Smooth muscle cell (in vitro differentiated cells): ENCODE data around the gene LRMDA. TPM values are rescaled to one million over a fixed set of nuclear protein-coding genes. Genes with fewer than 3 reads are reported as not detected.

Experiments
- DNase-seq: peaks from one replicate; lab custom pipeline; 2025; ENCODE audit not compliant: unreplicated experiment; lab: John Stamatoyannopoulos, UW
- H2AFZ ChIP-seq: fragments of 200-600 bp; sonication (generic); 2 replicates; pipeline ENCODE4 v1.6.0; 2016; ENCODE audit warnings: antibody characterized with exemption, low read depth, mild to moderate bottlenecking
- H3F3A ChIP-seq: fragments of 200-600 bp; sonication (generic); 2 replicates; pipeline ENCODE4 v1.6.0; 2017; ENCODE audit warnings: antibody characterized with exemption, low read depth
- H3K27ac ChIP-seq: fragments of 200-600 bp; sonication (generic); 2 replicates; pipeline ENCODE4 v1.5.1; 2016; ENCODE audit warnings: low read depth, mild to moderate bottlenecking
- H3K27me3 ChIP-seq: fragments of 200-600 bp; sonication (generic); 2 replicates; pipeline ENCODE4 v1.6.1; 2016; ENCODE audit warnings: low read depth, mild to moderate bottlenecking
- H3K36me3 ChIP-seq: fragments of 200-600 bp; sonication (generic); 2 replicates; pipeline ENCODE4 v1.5.1; 2016; ENCODE audit warnings: low read depth
- H3K4me1 ChIP-seq: fragments of 200-600 bp; sonication (generic); 2 replicates; pipeline ENCODE4 v1.5.1; 2016; ENCODE audit warnings: low read depth
- H3K4me2 ChIP-seq: fragments of 200-600 bp; sonication (generic); 2 replicates; pipeline ENCODE4 v1.6.0; 2016; ENCODE audit warnings: mild to moderate bottlenecking
- H3K4me3 ChIP-seq: fragments of 200-600 bp; sonication (generic); 2 replicates; pipeline ENCODE4 v1.5.1; 2016; ENCODE audit warnings: mild to moderate bottlenecking
- H3K79me2 ChIP-seq: fragments of 200-600 bp; sonication (generic); 2 replicates; pipeline ENCODE4 v1.6.0; 2016; ENCODE audit warnings: low read depth, mild to moderate bottlenecking
- H3K9ac ChIP-seq: fragments of 200-600 bp; sonication (generic); 2 replicates; pipeline ENCODE4 v1.6.0; 2016; ENCODE audit warnings: low read depth
- H3K9me3 ChIP-seq: fragments of 200-600 bp; sonication (generic); replicated peaks from 2 replicates; pipeline ENCODE4 v1.5.1; 2016; ENCODE audit warnings: low read depth
- H4K20me1 ChIP-seq: fragments of 200-600 bp; sonication (generic); 2 replicates; pipeline ENCODE4 v1.6.0; 2016; ENCODE audit warnings: low read depth
- CTCF ChIP-seq: fragments of 200-600 bp; sonication (generic); IDR thresholded peaks from 2 replicates; pipeline ENCODE4 v1.5.1; 2017; ENCODE audit warnings: borderline replicate concordance, mild to moderate bottlenecking, antibody characterized with exemption; ENCODE audit not compliant: insufficient read depth, poor library complexity, severe bottlenecking
- WGBS: methylation state at CpG from one replicate; pipeline ENCODE4 v1.1.7; 2016; ENCODE audit warnings: low lambda C conversion rate; 5-methylcytosine and 5-hydroxymethylcytosine counted together
- polyA plus RNA-seq: library from polyadenylated mRNA; unstranded; fragments of >200 nt; fragmentation: Nextera tagmentation; extraction: Ambion mirVana; gene quantifications from 2 replicates; pipeline ENCODE4 v1.2.1, GENCODE V29; 2016
- total RNA-seq: library from RNA; depleted of rRNA; stranded (reverse); fragments of >200 nt; gene quantifications from 2 replicates; pipeline ENCODE4 v1.2.3, GENCODE V29; 2014

LRMDA gene
- total and polyA plus RNA-seq, 2 experiments from 2014 or later: 1.5 to 1.6 TPM

GRCh38 chr10:76555067-76555670, 1123.7 kb downstream of the LRMDA start:
- H3K27me3 ChIP-seq: no peaks in the 10 kb centered on the region
- TF ChIP-seq CTCF: no peak
- peaks cover 16% of the 10 kb centered on the region for H3K4me1 ChIP-seq
- no peak overlapping the region for H3K4me2 ChIP-seq
- H3K27ac ChIP-seq: no peak overlapping the region
- 76% methylated on average over 2 of the region's 2 CpGs for WGBS
- H3K79me2 ChIP-seq: no peaks in the 10 kb centered on the region
- H3K9ac ChIP-seq: no peak overlapping the region
- peaks cover 29% of the 10 kb centered on the region for H3F3A ChIP-seq
- no peaks in the 10 kb centered on the region for H4K20me1 ChIP-seq
- no peak overlapping the region for H3K4me3 ChIP-seq
- no peaks in the 10 kb centered on the region for H3K9me3 ChIP-seq
- H2AFZ ChIP-seq: no peak overlapping the region
- H3K36me3 ChIP-seq: no peaks in the 10 kb centered on the region
- DNase-seq: no peak

- Histone ChIP-seq H2AFZ (no peak overlapping the region), H3K9me3 (no peaks in the 10 kb centered on the region), H3K4me1 (peaks cover 12% of the 10 kb centered on the region), H4K20me1 (no peaks in the 10 kb centered on the region), H3F3A (peaks cover 18% of the 10 kb centered on the region), H3K4me3 (no peak overlapping the region), H3K9ac (no peak overlapping the region), H3K27ac (no peak overlapping the region), H3K27me3 (no peaks in the 10 kb centered on the region), H3K79me2 (no peaks in the 10 kb centered on the region), H3K36me3 (no peaks in the 10 kb centered on the region), H3K4me2 (no peak overlapping the region)
- DNase-seq: no peak
- TF ChIP-seq CTCF: no peak
- WGBS: 84% methylated on average over 4 of the region's 4 CpGs
Observed at GRCh38 chr10:76557366-76557765, 1125.9 kb downstream of the LRMDA start.

GRCh38 chr10:76558586-76558985, 1127.2 kb downstream of the LRMDA start:
- Histone ChIP-seq H3F3A (peaks cover 18% of the 10 kb centered on the region), H2AFZ (no peak overlapping the region), H3K9ac (no peak overlapping the region), H3K4me1 (peaks cover 12% of the 10 kb centered on the region), H3K27me3 (no peaks in the 10 kb centered on the region), H3K4me3 (no peak overlapping the region), H3K27ac (no peak overlapping the region), H3K36me3 (no peaks in the 10 kb centered on the region), H3K9me3 (no peaks in the 10 kb centered on the region), H4K20me1 (no peaks in the 10 kb centered on the region), H3K79me2 (no peaks in the 10 kb centered on the region), H3K4me2 (peak overlapping the region; percentile 37)
- no peak for DNase-seq
- 36% methylated on average over 1 of the region's 1 CpG for WGBS
- TF ChIP-seq CTCF: no peak
